SU-DHL-6 (cell line): ENCODE results near the gene EXOC6B.

Experiments used
- H2AFZ ChIP-seq: fragments of 200-600 bp; sonication (generic); 2 replicates; pipeline ENCODE4 v1.6.1; 2014; ENCODE audit warnings: low read depth, mild to moderate bottlenecking, moderate library complexity, mixed read lengths, antibody characterized with exemption, low read length; ENCODE audit not compliant: severe bottlenecking
- H3F3A ChIP-seq: fragments of 200-600 bp; shearing (Covaris generic); 2 replicates; pipeline ENCODE4 v1.6.0; 2016; ENCODE audit warnings: antibody characterized with exemption, mild to moderate bottlenecking; ENCODE audit not compliant: insufficient read depth
- H3K27ac ChIP-seq: fragments of 200-600 bp; sonication (generic); 2 replicates; pipeline ENCODE4 v1.5.1; 2016; ENCODE audit warnings: low read depth, mild to moderate bottlenecking, low read length, moderate library complexity, mixed read lengths
- H3K27me3 ChIP-seq: fragments of 200-600 bp; sonication (generic), shearing (Covaris generic); 2 replicates; pipeline ENCODE4 v1.6.0; 2014; ENCODE audit warnings: mild to moderate bottlenecking, low read length
- H3K36me3 ChIP-seq: fragments of 200-600 bp; sonication (generic); 2 replicates; pipeline ENCODE4 v1.6.1; 2014; ENCODE audit warnings: mild to moderate bottlenecking, low read length, mixed read lengths
- H3K4me2 ChIP-seq: fragments of 300-600, 200-600 bp; shearing (Covaris generic), sonication (generic); 2 replicates; pipeline ENCODE4 v1.6.0; 2014; ENCODE audit warnings: low read length, low read depth, mild to moderate bottlenecking; ENCODE audit not compliant: poor library complexity, severe bottlenecking
- H3K4me3 ChIP-seq: fragments of 200-600 bp; sonication (generic); 2 replicates; pipeline ENCODE4 v1.5.1; 2014; ENCODE audit warnings: antibody characterized with exemption, low read length, mild to moderate bottlenecking, mixed read lengths; ENCODE audit not compliant: insufficient read depth, poor library complexity, severe bottlenecking
- H3K79me2 ChIP-seq: fragments of 200-600 bp; sonication (generic); 2 replicates; pipeline ENCODE4 v1.6.1; 2014; ENCODE audit warnings: mild to moderate bottlenecking, low read length, moderate library complexity; ENCODE audit not compliant: insufficient read depth
- H3K9ac ChIP-seq: fragments of 200-600 bp; sonication (generic); 2 replicates; pipeline ENCODE4 v1.7.0; 2014; ENCODE audit warnings: mild to moderate bottlenecking, low read length
- H3K9me2 ChIP-seq: fragments of 200-600 bp; sonication (generic); replicated peaks from 2 replicates; pipeline ENCODE4 v1.6.1; 2014; ENCODE audit warnings: low read length; ENCODE audit not compliant: insufficient read depth
- H3K9me3 ChIP-seq: fragments of 200-600 bp; sonication (generic); 2 replicates; pipeline ENCODE4 v1.6.1; 2014; ENCODE audit warnings: low read length, mixed read lengths; ENCODE audit not compliant: insufficient read depth
- H4K20me1 ChIP-seq: fragments of 200-600 bp; sonication (generic); 2 replicates; pipeline ENCODE4 v1.6.1; 2014; ENCODE audit warnings: low read depth, mild to moderate bottlenecking, antibody characterized with exemption, low read length, moderate library complexity, mixed read lengths
- CTCF ChIP-seq: fragments of 200-600 bp; sonication (generic); IDR thresholded peaks from one replicate; pipeline ENCODE4 v1.5.1; 2017; ENCODE audit warnings: antibody characterized with exemption, mild to moderate bottlenecking, low read length, moderate library complexity; ENCODE audit not compliant: insufficient read depth, poor library complexity, severe bottlenecking
- EZH2phosphoT487 ChIP-seq: fragments of 200-600 bp; sonication (generic), shearing (Covaris generic); conservative IDR thresholded peaks from 2 replicates; pipeline ENCODE4 v1.6.1; 2018; ENCODE audit warnings: mild to moderate bottlenecking, antibody characterized with exemption, low read length, moderate library complexity, mixed read lengths

EXOC6B gene

GRCh38 chr2:72439892-72440291 lies 385.9 kb downstream of the EXOC6B start:
- Histone ChIP-seq H3K27ac (no peak overlapping the region), H3K9ac (no peak overlapping the region), H3K27me3 (no peaks in the 10 kb centered on the region), H3K4me3 (no peak overlapping the region), H4K20me1 (no peaks in the 10 kb centered on the region), H3K4me2 (no peak overlapping the region), H3K36me3 (no peaks in the 10 kb centered on the region), H3K9me2 (no peaks in the 10 kb centered on the region), H3F3A (no peaks in the 10 kb centered on the region), H2AFZ (no peak overlapping the region), H3K9me3 (no peaks in the 10 kb centered on the region), H3K79me2 (no peaks in the 10 kb centered on the region)
- TF ChIP-seq EZH2phosphoT487 (no peak), CTCF (no peak)

- Histone ChIP-seq H3K36me3 (no peaks in the 10 kb centered on the region), H3K27ac (no peak overlapping the region), H3K9me2 (no peaks in the 10 kb centered on the region), H3K9me3 (no peaks in the 10 kb centered on the region), H3F3A (no peaks in the 10 kb centered on the region), H3K9ac (no peak overlapping the region), H2AFZ (no peak overlapping the region), H3K27me3 (no peaks in the 10 kb centered on the region), H3K79me2 (no peaks in the 10 kb centered on the region), H3K4me2 (no peak overlapping the region), H3K4me3 (no peak overlapping the region), H4K20me1 (no peaks in the 10 kb centered on the region)
- no peak for TF ChIP-seq EZH2phosphoT487
- TF ChIP-seq CTCF: no peak
Measured at GRCh38 chr2:72438364-72438763, 387.5 kb downstream of the EXOC6B start.

- TF ChIP-seq EZH2phosphoT487 (no peak), CTCF (no peak)
- H3K4me3 ChIP-seq: no peak overlapping the region
- no peak overlapping the region for H3K4me2 ChIP-seq
- H2AFZ ChIP-seq: no peak overlapping the region
- no peaks in the 10 kb centered on the region for H3K36me3 ChIP-seq
- H3K9ac ChIP-seq: no peak overlapping the region
- no peak overlapping the region for H3K27ac ChIP-seq
- no peaks in the 10 kb centered on the region for H3K9me2 ChIP-seq
- no peaks in the 10 kb centered on the region for H3K79me2 ChIP-seq
- no peaks in the 10 kb centered on the region for H3F3A ChIP-seq
- no peaks in the 10 kb centered on the region for H3K9me3 ChIP-seq
- no peaks in the 10 kb centered on the region for H4K20me1 ChIP-seq
- H3K27me3 ChIP-seq: no peaks in the 10 kb centered on the region
Measured at GRCh38 chr2:72431737-72432136, 394.1 kb downstream of the EXOC6B start.
